SK-MEL-5 (cell line): Measurements from ENCODE around the gene TTLL5. TPM values are rescaled to one million over a fixed set of nuclear protein-coding genes. Genes with fewer than 3 reads are reported as not detected.
"Not testable (repeated sequence)": the region's sequence is repeated elsewhere in the genome, so short reads cannot be mapped to it uniquely, and the experiment has no call there.

ENCODE experiments used
- DNase-seq: peaks from one replicate; pipeline ENCODE4 v3.0.0-alpha.2; 2016; ENCODE audit warnings: low read depth, low spot score
- in situ Hi-C: cut with HindIII; loops from 2 replicates; pipeline ENCODE4 v1.10.0; 2016; ENCODE audit warnings: low sequenced_read_pairs, high pct_unique_total_duplicates, low pct_unique_long_range_greater_than_20kb
- total RNA-seq: library from RNA; depleted of rRNA; stranded (reverse); fragments of >200 nt; shearing (Covaris generic); gene quantifications from 2 replicates; pipeline ENCODE4 v1.2.3, GENCODE V29; 2014

Gene TTLL5
- total RNA-seq, 1 experiment from 2014 or later: 10.6 TPM

DNA sequence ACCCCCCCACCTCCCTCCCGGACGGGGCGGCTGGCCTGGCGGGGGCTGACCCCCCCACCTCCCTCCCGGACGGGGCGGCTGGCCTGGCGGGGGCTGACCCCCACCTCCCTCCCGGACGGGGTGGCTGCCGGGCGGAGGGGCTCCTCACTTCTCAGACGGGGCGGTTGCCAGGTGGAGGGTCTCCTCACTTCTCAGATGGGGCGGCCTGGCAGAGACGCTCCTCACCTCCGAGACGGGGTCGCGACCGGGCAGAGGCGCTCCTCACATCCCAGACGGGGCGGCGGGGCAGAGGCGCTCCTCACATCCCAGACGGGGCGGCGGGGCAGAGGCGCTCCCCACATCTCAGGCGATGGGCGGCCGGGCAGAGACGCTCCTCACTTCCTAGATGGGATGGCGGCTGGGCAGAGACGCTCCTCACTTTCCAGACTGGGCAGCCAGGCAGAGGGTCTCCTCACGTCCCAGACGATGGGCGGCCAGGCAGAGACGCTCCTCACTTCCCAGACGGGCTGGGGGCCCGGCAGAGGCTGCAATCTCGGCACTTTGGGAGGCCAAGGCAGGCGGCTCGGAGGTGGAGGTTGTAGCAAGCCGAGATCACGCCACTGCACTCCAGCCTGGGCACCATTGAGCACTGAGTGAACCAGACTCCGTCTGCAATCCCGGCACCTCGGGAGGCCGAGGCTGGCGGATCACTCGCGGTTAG lies 264.2 kb downstream of the TTLL5 start:
- DNase-seq, in situ Hi-C loops: not testable (repeated sequence)

DNA sequence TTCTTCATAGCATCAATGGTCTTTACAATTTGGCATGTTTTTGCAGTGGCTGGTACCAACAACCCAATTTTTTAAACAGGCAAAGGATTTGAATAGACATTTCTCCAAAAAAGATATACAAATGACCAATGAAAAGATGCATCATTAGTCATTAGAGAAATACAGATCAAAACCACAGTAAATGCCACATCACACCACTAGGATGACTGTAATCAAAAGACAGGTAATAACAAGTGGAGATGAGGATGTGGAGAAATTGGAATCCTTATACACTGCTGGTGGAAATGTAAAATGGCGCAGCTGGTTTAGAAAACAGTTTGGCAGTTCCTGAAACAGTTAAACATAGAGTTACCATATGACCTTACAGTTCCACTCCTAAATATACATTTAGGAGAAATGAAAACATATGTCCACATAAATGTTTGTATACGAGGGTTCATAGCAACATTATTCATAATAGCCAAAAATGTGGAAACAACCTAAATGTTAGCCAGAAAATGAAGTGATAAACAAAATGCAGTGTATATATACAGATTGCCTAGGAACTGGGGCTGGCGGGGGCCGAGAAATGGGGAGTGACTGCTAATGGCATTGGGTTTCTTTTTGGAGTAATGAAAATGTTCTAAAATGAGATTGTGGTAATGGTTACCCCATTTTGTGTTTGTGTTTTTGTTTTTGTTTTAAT lies 265.5 kb downstream of the TTLL5 start:
- DNase-seq: no peak
- in situ Hi-C loops: no loop called here

DNA sequence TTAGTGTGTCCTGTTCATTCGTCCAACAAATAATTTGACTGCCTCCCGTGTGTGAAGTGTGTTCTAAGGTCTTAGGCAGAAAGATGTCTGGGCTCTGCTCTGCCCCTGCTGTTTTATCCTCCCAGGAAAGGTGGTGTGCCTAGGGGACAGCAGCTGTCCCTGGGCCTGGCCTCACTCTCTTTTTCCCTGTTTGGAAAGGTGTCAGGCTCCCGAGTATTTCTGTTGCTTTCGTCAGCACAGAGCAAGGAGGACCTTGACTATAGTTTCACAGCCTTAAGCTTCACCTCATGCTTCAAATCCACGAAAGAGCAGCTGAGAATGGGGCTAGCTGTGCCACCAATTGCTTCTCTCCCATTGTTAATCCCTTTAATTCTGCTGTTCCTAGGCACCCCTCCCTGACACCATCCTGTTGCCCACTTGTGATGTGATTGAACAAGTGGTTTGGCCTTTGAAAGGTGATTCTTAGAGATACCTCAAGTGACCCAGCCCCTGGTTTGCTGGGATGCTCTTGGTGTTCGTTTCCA lies 266.6 kb downstream of the TTLL5 start:
- in situ Hi-C loops: no loop called here
- DNase-seq: no peak

DNA sequence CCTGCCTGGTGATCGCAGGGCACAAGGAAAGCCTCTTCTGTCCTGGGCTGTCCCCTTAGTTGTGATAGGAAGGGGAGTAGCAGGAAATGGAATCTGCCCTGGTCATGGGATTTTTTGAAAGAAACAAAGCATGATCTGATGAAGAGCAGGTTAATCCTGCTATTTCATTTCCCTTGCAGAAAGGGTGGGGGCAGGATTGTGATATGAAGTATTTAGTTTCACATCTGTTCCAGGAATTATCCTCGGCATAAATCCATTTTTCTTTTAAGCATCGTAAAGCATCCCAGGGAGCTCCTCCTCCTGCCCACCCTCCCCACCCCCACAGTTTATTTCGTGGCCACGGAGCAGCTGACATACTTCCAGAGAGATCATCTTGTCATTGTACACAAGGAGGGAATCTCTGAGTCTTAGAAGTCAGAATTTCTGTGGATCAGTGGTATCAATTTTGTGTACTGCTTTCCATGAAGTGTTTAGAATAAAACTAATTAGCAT lies 267.7 kb downstream of the TTLL5 start:
- peak; percentile 43 for DNase-seq

DNA sequence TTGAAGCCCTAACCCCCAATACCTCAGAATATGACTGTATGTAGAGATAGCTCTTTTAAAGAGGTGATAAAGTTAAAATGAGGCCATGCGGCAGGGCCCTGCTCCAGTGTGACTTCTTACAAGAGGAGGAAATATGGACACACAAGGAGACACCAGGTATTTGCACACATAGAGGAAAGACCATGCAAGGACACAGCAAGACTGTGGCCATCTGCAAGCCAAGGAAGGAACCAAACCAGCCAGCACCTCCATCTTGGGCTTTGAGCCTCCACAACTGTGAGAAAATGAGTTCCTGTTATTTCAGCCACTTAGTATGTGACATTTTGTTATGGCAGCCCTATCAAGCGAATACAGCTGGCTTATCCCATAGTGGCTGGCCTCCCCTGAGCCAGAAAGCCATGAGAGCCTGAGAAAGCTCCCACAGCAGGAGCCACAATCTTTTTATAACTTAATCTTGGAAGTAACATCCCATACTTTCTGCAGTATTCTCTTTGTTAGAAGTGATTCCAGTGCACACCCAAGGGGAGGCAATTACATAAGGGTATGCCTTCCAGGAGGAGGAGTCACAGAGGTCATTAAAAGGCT lies 272.8 kb downstream of the TTLL5 start:
- in situ Hi-C loops: no loop called here
- no peak for DNase-seq

More for the DNA sequence above, 267.7 kb downstream of the TTLL5 start:
- in situ Hi-C loops: no loop called here

DNA sequence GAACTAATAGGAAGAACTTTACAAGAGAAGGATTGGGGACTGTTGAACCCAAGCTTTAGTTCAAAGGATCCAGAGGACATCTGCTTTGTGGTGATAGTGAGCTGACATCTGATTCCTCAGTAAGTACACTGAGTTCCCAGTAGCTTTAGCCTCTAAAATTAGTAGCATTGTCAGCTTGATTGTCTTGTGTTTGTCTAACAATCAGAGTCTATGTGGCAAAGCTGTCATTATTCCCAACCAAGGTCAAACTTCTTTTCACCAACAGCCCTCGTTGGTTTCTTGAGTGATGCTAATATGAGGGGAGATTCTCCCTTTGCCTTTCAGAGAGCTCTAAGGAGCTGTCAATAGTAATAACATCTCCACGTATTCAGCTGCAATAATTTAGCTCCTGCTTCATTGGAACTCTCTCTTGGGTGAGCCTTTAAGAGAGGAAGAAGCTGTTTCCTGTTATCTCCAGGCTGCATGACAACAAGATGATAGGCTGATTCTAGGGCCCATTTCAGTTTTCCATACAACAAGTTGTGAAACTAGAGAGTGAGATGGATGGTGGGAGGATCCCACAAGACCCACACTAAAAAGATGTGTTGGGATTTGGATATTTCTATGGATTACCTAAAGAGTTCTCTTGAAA lies 274.1 kb downstream of the TTLL5 start:
- in situ Hi-C loops: no loop called here
- no peak for DNase-seq

DNA sequence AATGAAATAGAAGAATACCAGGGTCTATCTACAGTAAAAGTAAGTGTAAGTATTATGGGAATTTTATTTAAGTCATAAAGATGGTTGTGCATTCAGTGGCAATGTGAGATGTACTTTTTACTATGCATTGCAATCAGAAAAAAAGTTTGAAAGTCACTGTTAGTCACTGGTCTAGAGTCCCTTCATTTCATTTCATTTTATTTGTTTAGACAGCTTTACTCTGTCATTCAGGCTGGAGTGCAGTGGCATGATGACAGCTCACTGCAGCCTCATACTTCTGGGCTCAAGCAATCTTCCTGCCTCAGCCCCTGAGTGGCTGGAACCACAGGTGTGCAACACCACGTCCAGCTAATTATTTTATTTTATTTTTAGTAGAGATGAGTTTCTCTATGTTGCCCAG lies 278.2 kb downstream of the TTLL5 start:
- in situ Hi-C loops: no loop called here
- DNase-seq: no peak

DNA sequence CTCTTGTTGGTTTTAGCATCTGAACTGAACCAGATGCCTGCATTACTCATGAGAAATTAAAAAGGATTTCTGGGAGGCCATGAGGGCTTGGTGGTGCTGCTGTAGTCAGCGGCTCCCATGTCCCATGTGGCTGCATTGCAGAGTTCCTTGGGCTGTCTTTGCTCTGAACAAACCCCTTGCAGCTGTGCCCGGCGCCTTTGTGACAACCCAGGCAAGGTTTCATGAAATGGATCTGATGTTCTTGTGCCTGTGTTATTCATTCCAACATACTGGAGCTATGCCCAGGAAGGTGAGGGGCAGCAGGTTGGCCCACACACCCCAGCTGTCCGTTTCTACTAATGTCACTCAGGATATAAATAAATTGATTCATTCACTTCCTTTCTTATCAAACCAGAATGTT lies 280.0 kb downstream of the TTLL5 start:
- in situ Hi-C loops: no loop called here
- DNase-seq: no peak

DNA sequence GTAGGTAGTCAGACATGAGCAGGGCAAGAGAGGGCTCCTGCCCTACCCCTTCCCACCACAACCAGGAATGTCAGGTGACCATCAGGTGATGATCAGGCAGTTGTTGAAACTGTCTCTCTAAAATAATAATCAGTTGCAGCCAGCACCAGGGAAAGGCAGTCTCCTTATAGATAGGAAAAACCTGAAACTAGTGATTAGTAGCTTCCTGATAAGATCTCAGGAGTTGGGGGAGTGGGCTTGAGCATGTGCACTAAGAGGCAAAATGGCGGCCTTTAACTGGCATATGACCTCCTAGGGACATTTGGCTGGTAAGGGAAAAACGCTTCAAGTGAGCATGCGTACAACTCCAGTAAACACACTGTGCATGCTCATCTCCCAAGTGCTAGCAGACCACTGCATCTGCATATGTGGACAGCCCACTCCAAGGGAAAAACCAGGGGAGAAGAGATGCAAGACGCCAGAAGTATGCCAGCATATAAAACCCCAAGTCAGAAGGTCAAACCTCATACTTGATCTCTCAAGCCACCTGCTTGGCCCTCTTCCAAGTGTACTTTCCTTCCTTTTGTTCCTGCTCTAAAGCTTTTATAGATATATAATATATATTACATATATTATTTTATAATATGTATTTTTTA lies 283.7 kb downstream of the TTLL5 start:
- in situ Hi-C loops: no loop called here
- DNase-seq: no peak

DNA sequence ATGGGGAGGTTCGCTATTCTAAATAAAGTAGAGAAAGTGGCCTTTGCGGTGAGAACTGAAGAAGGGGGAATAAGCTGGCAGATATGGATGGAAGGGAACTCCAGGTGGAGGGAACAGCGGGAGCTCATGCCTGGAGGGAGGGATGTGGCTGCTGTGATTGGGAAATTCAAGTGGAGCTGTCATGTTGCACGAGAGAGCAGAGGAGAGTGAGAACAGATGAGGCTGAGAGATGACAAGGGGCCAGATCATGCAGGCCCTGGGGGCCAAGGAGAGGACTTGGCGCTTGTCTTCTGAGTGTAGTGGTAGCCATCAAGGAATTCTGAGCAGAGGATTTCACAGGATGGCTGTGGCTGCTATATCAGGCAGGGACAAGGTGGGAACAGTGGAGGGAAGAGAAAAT lies 285.7 kb downstream of the TTLL5 start:
- in situ Hi-C loops: no loop called here
- no peak for DNase-seq

DNA sequence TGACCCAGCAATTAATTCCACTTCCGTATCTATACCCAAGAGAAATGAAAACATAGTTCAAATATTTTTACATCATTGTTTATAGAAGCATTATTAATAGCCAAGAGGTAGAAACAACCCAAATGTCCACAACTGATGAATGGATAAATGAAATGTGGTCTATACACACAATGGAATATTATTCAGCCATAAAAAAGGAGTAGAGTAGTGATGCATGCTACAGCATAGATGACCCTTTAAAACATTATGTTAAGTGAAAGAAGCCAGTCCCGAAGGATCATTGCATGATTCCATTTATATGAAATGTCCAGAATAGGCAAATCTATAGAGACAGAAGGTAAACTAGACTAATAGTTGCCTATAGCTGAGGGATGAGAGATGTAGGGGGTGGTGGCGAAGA lies 291.4 kb downstream of the TTLL5 start:
- DNase-seq: no peak
- in situ Hi-C loops: no loop called here

DNA sequence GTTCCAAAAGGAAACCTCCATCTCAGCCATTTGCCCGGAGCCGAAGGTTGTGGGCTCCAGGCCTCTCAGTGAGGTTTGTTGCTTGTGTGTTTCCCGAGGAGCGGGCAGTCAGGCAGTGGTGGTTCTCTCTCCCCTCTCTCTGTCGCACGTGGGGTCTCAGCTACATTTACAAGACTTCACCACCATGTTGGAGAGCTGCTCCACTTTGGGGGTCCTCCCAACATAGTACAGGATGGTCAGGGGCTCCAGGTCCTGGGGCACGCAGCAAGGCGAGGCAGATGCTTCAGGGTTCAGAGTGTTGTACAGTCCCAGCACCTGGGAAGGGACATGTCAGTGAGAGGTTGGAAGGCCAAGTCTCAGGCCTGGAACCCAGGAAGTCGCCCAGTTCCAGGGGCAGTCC lies 298.0 kb downstream of the TTLL5 start:
- DNase-seq: no peak
- in situ Hi-C loops: no loop called here

DNA sequence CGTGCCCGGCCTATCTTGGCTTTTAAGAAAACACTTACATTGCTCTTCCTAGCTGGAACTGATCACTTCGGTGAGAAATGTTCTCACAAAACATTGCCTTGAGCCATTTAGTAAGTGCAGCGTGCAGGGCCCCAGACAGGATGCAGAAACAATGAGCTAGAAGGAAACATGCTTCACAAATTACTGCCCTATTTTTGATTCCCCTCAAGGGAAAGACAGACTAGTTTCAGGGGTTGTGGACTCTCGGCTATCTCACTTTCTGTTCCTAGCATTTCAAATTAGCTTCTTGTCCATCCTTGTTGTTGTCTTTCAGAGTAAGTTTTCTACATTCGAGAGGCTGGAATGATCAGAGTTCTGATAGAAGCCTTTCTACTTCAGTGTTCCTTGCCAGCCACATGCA lies 299.2 kb downstream of the TTLL5 start:
- DNase-seq: no peak

DNA sequence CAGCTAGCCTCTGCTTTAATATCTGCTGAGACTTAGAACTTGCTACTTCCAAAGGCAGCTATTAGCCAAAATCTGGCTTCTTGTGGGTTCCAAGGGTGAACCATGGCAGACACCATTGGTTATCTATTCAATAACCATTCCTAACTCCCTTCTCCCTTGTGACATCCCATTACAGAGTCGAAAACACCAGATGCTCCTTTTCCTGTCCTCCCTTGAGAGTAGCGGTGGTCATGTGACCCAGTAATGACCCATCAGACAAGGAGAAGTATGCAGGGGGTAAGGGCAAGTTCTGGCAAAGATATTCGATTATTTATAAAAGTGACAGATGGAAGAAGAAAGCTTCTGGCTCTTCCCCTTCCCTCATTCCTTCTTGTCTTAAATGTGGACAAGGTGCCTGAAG lies 300.6 kb downstream of the TTLL5 start:
- in situ Hi-C loops: no loop called here
- DNase-seq: no peak

More for the DNA sequence above, 299.2 kb downstream of the TTLL5 start:
- in situ Hi-C loops: no loop called here

DNA sequence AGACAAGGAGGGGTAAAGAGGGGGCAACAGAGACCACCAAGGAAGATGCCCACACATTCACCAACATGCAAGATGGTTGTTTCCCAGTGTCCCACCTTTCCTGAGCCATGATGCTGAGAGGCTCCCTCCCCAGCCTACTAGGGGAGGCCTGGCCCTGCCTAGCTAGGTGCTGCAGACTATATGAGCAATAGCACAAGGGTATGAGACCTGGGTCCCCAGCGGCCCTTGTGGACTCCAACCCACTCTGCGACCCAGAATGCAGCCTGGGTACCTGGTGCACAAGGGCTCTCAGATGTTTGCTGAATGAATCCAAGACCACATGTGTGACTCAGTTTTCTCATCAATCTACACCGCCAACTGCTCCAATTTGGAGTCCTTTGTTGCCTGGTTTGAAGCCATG lies 306.8 kb downstream of the TTLL5 start:
- DNase-seq: no peak
- in situ Hi-C loops: no loop called here

DNA sequence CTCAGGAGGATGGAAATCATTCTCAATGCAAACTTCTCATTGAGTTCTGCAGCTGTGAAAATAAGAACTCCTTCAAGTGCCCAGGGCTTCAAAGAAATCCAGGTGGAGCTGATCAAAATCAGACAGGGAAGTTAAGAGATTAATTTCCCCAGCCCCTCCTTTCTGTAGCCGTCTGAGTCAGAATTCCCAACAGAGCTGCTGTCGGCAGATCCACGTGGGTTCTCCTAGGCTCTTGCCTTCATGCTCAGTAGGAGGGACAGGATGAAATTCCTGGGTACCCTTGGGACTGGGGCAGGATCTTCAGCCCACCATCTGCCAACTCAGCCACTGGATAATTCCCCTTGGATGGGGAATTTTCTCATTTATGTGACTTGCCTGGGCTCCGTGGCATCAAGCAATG lies 307.4 kb downstream of the TTLL5 start:
- no peak for DNase-seq
- in situ Hi-C loops: no loop called here

DNA sequence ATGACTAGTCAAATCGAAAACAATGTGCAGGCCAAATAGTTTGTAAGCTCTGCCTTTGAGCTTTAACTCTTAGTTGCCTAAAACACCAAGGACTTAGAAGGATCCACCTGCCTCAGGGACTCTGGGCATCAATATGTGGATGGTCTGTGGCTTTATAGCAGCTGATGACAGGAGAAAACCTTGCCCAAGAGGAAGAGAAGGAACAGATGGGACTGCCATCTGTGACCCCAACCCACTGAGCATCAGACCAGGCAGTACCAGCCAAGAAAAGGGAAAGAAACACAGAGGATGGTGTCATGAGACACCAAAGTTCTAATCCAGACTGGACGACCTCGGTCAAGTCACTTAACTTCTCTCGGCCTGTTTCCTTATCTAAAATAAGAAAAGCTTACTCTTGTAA lies 308.1 kb downstream of the TTLL5 start:
- in situ Hi-C loops: no loop called here
- no peak for DNase-seq

DNA sequence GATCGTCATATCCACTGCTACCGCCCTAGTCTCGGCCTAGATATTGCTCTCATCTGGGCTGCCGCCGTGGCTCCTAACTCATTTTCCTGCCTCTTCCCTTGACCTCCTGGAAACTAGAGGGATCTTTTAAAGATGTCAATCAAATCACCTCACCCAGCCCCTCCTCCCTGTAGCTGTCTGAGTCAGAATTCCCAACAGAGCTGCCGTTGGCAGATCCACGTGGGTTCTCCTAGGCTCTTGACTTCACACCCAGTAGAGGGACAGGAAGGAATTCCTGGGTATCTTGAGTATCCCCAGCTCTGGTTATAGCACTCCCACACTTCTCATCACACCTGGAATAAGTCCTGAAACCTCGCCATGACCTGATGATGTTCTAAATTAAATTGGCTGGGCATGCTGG lies 308.8 kb downstream of the TTLL5 start:
- no peak for DNase-seq

More for the DNA sequence above, 308.8 kb downstream of the TTLL5 start:
- in situ Hi-C loops: no loop called here
